A549 (cell line): ENCODE results near the gene RSAD1. TPM values are rescaled to one million over a fixed set of nuclear protein-coding genes. Genes with fewer than 3 reads are reported as not detected.

ENCODE experiments used
- ATAC-seq, 2 experiments: fragments of 200-7000 bp in 1 of 2; fragments of >200 bp in 1 of 2; cut with Nextera tagmentation in 1 of 2; cut with Tn5 transposase in 1 of 2; 3 replicates each; pipeline versions ENCODE4 v1.8.0 to v1.9.1; 2018 to 2020; ENCODE audit warnings: mild to moderate bottlenecking in 1 of 2, moderate library complexity in 1 of 2
- CTCF ChIA-PET: fragments of 300-600 bp; sonication (Branson Sonifier 250); formaldehyde crosslinking; extraction: SDS; loops from one replicate; lab custom pipeline; 2021; ENCODE audit warnings: antibody characterized with exemption, inconsistent platforms; lab: Yijun Ruan, JAX
- POLR2A ChIA-PET: fragments of 350-600 bp; formaldehyde crosslinking; extraction: SDS; loops from one replicate; lab custom pipeline; 2021; ENCODE audit warnings: antibody characterized with exemption, inconsistent platforms; lab: Yijun Ruan, JAX
- DNase-seq, 2 experiments: peaks; one replicate each; pipeline versions ENCODE4 v3.0.0 to v3.0.0-alpha.2; 2011 to 2016; ENCODE audit warnings: low read depth in 1 of 2, low spot score in 1 of 2
- FAIRE-seq: peaks from 2 replicates; lab custom pipeline; 2011; peaks lifted over from hg19 to GRCh38; lab: Jason Lieb, UNC
- H3K27ac ChIP-seq, 2 experiments: fragments of >200 bp; sonication (Bioruptor Twin); formaldehyde crosslinking; 3 replicates each; pipeline ENCODE4 v1.5.1; 2016 to 2017
- H3K4me1 ChIP-seq: fragments of >200 bp; sonication (Bioruptor Twin); formaldehyde crosslinking; 3 replicates; pipeline ENCODE4 v1.6.1; 2016
- H3K4me2 ChIP-seq: fragments of >200 bp; sonication (Bioruptor Twin); formaldehyde crosslinking; 3 replicates; pipeline ENCODE4 v1.6.1; 2016
- H3K4me3 ChIP-seq: fragments of >200 bp; sonication (Bioruptor Twin); formaldehyde crosslinking; 3 replicates; pipeline ENCODE4 v1.5.1; 2016
- H3K9me3 ChIP-seq: fragments of >200 bp; sonication (Bioruptor Twin); formaldehyde crosslinking; 3 replicates; pipeline ENCODE4 v1.6.1; 2016
- BCL3 ChIP-seq: fragments of >200 bp; sonication (Bioruptor Twin); formaldehyde crosslinking; IDR thresholded peaks from 3 replicates; pipeline ENCODE4 v1.6.1; 2016
- BHLHE40 ChIP-seq: IDR thresholded peaks from 2 replicates; pipeline ENCODE4 v1.6.1; 2012; ENCODE audit warnings: low read depth, low read length, inconsistent platforms
- CBX2 ChIP-seq: fragments of 200-600 bp; sonication (generic); IDR thresholded peaks from 2 replicates; pipeline ENCODE4 v1.6.1; 2016; ENCODE audit warnings: low read depth, mild to moderate bottlenecking, borderline replicate concordance
- CHD2 ChIP-seq: fragments of 150-350 bp; IDR thresholded peaks from 2 replicates; pipeline ENCODE4 v1.6.1; 2014; ENCODE audit warnings: low read length; ENCODE audit not compliant: partially characterized antibody
- ELK1 ChIP-seq: fragments of 150-350 bp; IDR thresholded peaks from 2 replicates; pipeline ENCODE4 v1.6.1; 2014; ENCODE audit warnings: low read depth, mild to moderate bottlenecking, low read length
- EP300 ChIP-seq, 2 experiments: fragments of >200 bp; sonication (Bioruptor Twin); formaldehyde crosslinking; IDR thresholded peaks; 2 replicates in 1 of 2; 3 replicates in 1 of 2; pipeline ENCODE4 v1.6.1; 2016 to 2017
- FOXS1 ChIP-seq: fragments of 250-450 bp; sonication (Bioruptor Pico); IDR thresholded peaks from 2 replicates; pipeline ENCODE4 v1.5.0; 2020; ENCODE audit warnings: mild to moderate bottlenecking, moderate library complexity
- HES2 ChIP-seq: fragments of >200 bp; sonication (Bioruptor Twin); formaldehyde crosslinking; IDR thresholded peaks from 2 replicates; pipeline ENCODE4 v1.6.1; 2016
- HEYL ChIP-seq: fragments of 250-450 bp; sonication (Bioruptor Pico); IDR thresholded peaks from 2 replicates; pipeline ENCODE4 v1.8.0; 2021; ENCODE audit warnings: mild to moderate bottlenecking, moderate library complexity
- HMGXB4 ChIP-seq: fragments of 250-450 bp; sonication (Bioruptor Pico); IDR thresholded peaks from 2 replicates; pipeline ENCODE4 v1.5.0; 2021; ENCODE audit warnings: mild to moderate bottlenecking, moderate library complexity, borderline replicate concordance
- HOXA7 ChIP-seq: fragments of 250-450 bp; sonication (Bioruptor Pico); IDR thresholded peaks from 2 replicates; pipeline ENCODE4 v1.5.0; 2020; ENCODE audit warnings: mild to moderate bottlenecking, moderate library complexity
- KDM5A ChIP-seq: fragments of 200-600 bp; sonication (generic); IDR thresholded peaks from 2 replicates; pipeline ENCODE4 v1.6.1; 2016; ENCODE audit warnings: antibody characterized with exemption, mild to moderate bottlenecking
- NPAS2 ChIP-seq: fragments of 250-450 bp; sonication (Bioruptor Pico); IDR thresholded peaks from 2 replicates; pipeline ENCODE4 v1.8.0; 2022; ENCODE audit warnings: mild to moderate bottlenecking, moderate library complexity, borderline replicate concordance
- PHF8 ChIP-seq: fragments of 200-600 bp; sonication (generic); IDR thresholded peaks from 2 replicates; pipeline ENCODE4 v1.6.1; 2016; ENCODE audit warnings: low read depth, mild to moderate bottlenecking, antibody characterized with exemption, moderate library complexity, borderline replicate concordance
- POLR2A ChIP-seq: IDR thresholded peaks from 2 replicates; pipeline ENCODE4 v1.6.1; 2012; ENCODE audit warnings: mild to moderate bottlenecking, low read length
- RCOR1 ChIP-seq: fragments of 150-350 bp; IDR thresholded peaks from 2 replicates; pipeline ENCODE4 v1.6.1; 2014; ENCODE audit warnings: antibody characterized with exemption, low read length, low read depth
- REST ChIP-seq: fragments of 200-600 bp; sonication (generic); IDR thresholded peaks from 2 replicates; pipeline ENCODE4 v1.6.1; 2016; ENCODE audit warnings: antibody characterized with exemption, mild to moderate bottlenecking, moderate library complexity
- RFX5 ChIP-seq: fragments of 450-650 bp; IDR thresholded peaks from 2 replicates; pipeline ENCODE4 v1.7.1; 2014; ENCODE audit warnings: antibody characterized with exemption, mild to moderate bottlenecking, moderate library complexity
- SREBF2 ChIP-seq: fragments of 450-650 bp; IDR thresholded peaks from 2 replicates; pipeline ENCODE4 v1.6.1; 2014; ENCODE audit warnings: mild to moderate bottlenecking, moderate library complexity
- USF2 ChIP-seq: fragments of 450-650 bp; IDR thresholded peaks from 2 replicates; pipeline ENCODE4 v1.6.1; 2014; ENCODE audit warnings: antibody characterized with exemption
- ZFP36 ChIP-seq: fragments of 450-650 bp; IDR thresholded peaks from 2 replicates; pipeline ENCODE4 v1.6.1; 2014; ENCODE audit warnings: borderline replicate concordance; ENCODE audit not compliant: partially characterized antibody
- ZNF302 ChIP-seq: fragments of 250-450 bp; sonication (Bioruptor Pico); IDR thresholded peaks from 2 replicates; pipeline ENCODE4 v1.9.0; 2021; ENCODE audit warnings: inconsistent platforms, mild to moderate bottlenecking, moderate library complexity
- WGBS: methylation state at CpG from one replicate; pipeline ENCODE4 v1.1.6; 2017; ENCODE audit errors: missing lambda C conversion rate; 5-methylcytosine and 5-hydroxymethylcytosine counted together
- polyA plus RNA-seq, 4 experiments: library from polyadenylated mRNA; depleted of rRNA in 3 of 4; stranded (reverse); fragments of >200 nt; fragmentation: RNase III in 1 of 4; extraction: RNeasy Plus Mini Kit Qiagen cat#74134 plus additional on column Dnase treatment in 1 of 4; gene quantifications; 2 replicates in 3 of 4; 3 replicates in 1 of 4; pipeline ENCODE4 v1.2.3, GENCODE V29; 2011 to 2017

Gene RSAD1
- polyA plus RNA-seq, 2 of the 4 experiments (the other 2 are of a cell fraction), result 38.2 to 42.0 TPM

GRCh38 chr17:50508573-50509460 lies 30.2 kb downstream of the RSAD1 start:
- FAIRE-seq (no peak), DNase-seq (no peak), ATAC-seq (peak; percentile 2 to 25; a peak in 3 of 6 replicates)
- POLR2A ChIA-PET, result no interaction called here
- Histone ChIP-seq H3K4me2 (peak overlapping the region; percentile 90), H3K4me3 (peak overlapping the region; percentile 54), H3K4me1 (peaks cover 16% of the 10 kb centered on the region; the same call in 2 of the 3 replicates), H3K9me3 (no peaks in the 10 kb centered on the region), H3K27ac (peak overlapping the region; percentile 77 to 89)
- WGBS, result 31% methylated on average over 31 of the region's 32 CpGs
- CTCF ChIA-PET, result interaction anchor here (0.7 to 1.9 kb wide), 7 partner anchors 11 to 333 kb away, joined by 3 to 6 read pairs (median 3); no protein-coding TSS in a partner anchor
- TF ChIP-seq HEYL (CRISPR knock-in tag), result no peak
- TF ChIP-seq BCL3, result no peak
- TF ChIP-seq PHF8, result peak; percentile 76; the same call in 1 of the 2 replicates
- peak; percentile 85 for TF ChIP-seq POLR2A
- TF ChIP-seq HES2, result no peak
- TF ChIP-seq, all 56 proteins: peak for 2

- DNase-seq, result no peak
- Histone ChIP-seq H3K9me3 (no peaks in the 10 kb centered on the region), H3K4me3 (no peak overlapping the region), H3K4me1 (peaks cover 25% of the 10 kb centered on the region), H3K27ac (no peak overlapping the region), H3K4me2 (no peak overlapping the region)
- TF ChIP-seq ZNF302 (no peak), RFX5 (no peak), RCOR1 (no peak), ELK1 (no peak), SREBF2 (no peak), HMGXB4 (CRISPR knock-in tag) (no peak), BHLHE40 (no peak), CBX2 (no peak), HOXA7 (CRISPR knock-in tag) (no peak), EP300 (IDR thresholded peaks at IDR 0.05) (no peak), FOXS1 (CRISPR knock-in tag) (no peak), ZFP36 (no peak), HES2 (no peak), REST (no peak), NPAS2 (CRISPR knock-in tag) (no peak), USF2 (no peak), KDM5A (no peak), CHD2 (no peak)
- no peak for FAIRE-seq
- POLR2A ChIA-PET, result no interaction called here
- CTCF ChIA-PET, result interaction anchor here (1.1 to 3.3 kb wide), 5 partner anchors 10 to 37 kb away, joined by 3 to 17 read pairs (median 10); no protein-coding TSS in a partner anchor
- 43% methylated on average over 3 of the region's 3 CpGs for WGBS
- no peak for ATAC-seq
These were observed 32.4 kb downstream of the RSAD1 start for GRCh38 chr17:50511058-50511457.
